Inflammatory macrophage treated with lipopolysaccharide for 1 hour (primary cell): ENCODE results near the gene GJC2.
"Not testable (repeated sequence)": the region's sequence is repeated elsewhere in the genome, so short reads cannot be mapped to it uniquely, and the experiment has no call there.

ENCODE experiments used
- DNase-seq, 2 donors: peaks; one replicate each; pipeline ENCODE4 v3.0.0-alpha.2; 2020 to 2022

The GJC2 gene

GRCh38 chr1:228174482-228175315 lies 25.0 kb downstream of the GJC2 start:
- DNase-seq, result no peak

GRCh38 chr1:228175316-228176023 lies 25.7 kb downstream of the GJC2 start:
- DNase-seq, result no peak

- DNase-seq, result no peak
Measured at GRCh38 chr1:228176024-228176395, 26.3 kb downstream of the GJC2 start.

- no peak for DNase-seq
Measured at GRCh38 chr1:228176461-228177182, 26.9 kb downstream of the GJC2 start.

- DNase-seq, result no peak
Measured at GRCh38 chr1:228177183-228177475, 27.4 kb downstream of the GJC2 start.

GRCh38 chr1:228177721-228178710 lies 28.3 kb downstream of the GJC2 start:
- DNase-seq, result no peak

- no peak for DNase-seq
Measured at GRCh38 chr1:228178737-228179684, 29.3 kb downstream of the GJC2 start.

- DNase-seq, result no peak
Measured at GRCh38 chr1:228180271-228180958, 30.7 kb downstream of the GJC2 start.

GRCh38 chr1:228180959-228181644 lies 31.4 kb downstream of the GJC2 start:
- no peak for DNase-seq

- DNase-seq, result no peak
Measured at GRCh38 chr1:228181645-228182034, 31.9 kb downstream of the GJC2 start.

GRCh38 chr1:228182296-228183030 lies 32.7 kb downstream of the GJC2 start:
- DNase-seq, result no peak

- DNase-seq, result no peak
Measured at GRCh38 chr1:228184152-228184551, 34.4 kb downstream of the GJC2 start.

- no peak for DNase-seq
Measured at GRCh38 chr1:228185641-228185965, 35.9 kb downstream of the GJC2 start.

GRCh38 chr1:228188249-228188648 lies 38.5 kb downstream of the GJC2 start:
- DNase-seq, result not testable (repeated sequence)

GRCh38 chr1:228190182-228190581 lies 40.5 kb downstream of the GJC2 start:
- DNase-seq, result no peak

- no peak for DNase-seq
Measured at GRCh38 chr1:228190778-228191177, 41.0 kb downstream of the GJC2 start.

GRCh38 chr1:228194436-228194835 lies 44.7 kb downstream of the GJC2 start:
- DNase-seq, result no peak

- DNase-seq, result no peak
Measured at GRCh38 chr1:228194921-228195812, 45.4 kb downstream of the GJC2 start.
